ENCODE results near the gene HTT.

Gene HTT

DNA sequence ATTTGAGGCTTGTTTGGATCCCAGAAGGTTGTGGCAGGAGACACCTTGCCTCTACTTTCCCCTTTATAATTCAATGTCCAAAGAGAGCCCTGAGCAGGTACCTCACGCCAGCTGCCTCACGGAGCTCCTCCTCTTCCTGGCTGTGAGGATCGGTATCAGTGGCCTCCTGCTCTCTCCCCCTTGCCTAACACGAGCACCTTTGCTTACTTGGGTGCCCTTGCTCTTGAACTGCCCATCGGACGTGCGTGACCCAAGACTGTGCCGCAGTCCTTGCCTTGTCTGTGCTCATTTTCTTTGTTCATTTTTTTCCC is 146.7 kb downstream of the HTT start:
- no peak for DNase-seq

DNA sequence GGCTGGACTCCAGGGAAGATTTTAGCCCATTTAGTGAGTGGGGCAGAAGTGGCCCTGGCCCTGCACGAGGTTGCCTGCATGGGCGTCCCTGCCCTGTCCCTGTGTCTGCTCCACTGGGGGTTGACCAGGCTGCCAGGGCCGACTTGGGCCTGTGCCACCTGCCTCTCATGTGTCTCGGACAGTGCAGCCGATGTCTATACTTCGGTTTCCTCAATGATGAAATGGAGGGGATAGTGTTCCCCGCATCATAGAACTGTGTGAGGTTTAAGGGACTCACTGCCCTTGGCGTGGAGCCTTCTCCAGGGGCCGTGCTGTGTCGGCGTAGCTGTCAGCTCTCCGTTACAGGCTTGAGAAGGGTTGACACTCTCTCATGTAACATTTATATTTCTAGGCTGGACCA is 147.5 kb downstream of the HTT start:
- no peak for DNase-seq

DNA sequence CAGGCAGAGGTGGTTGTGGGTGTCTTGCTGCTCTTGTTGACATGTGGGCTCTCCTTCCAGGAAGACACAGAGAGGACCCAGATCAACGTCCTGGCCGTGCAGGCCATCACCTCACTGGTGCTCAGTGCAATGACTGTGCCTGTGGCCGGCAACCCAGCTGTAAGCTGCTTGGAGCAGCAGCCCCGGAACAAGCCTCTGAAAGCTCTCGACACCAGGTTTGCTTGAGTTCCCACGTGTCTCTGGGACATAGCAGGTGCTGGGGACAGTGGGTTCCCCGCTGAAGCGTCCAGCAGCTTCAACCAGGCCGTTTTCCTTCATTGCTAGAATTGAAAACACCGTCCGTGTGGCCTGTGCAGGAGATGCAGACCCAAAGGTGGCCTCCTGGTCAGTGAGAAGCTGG is 148.9 kb downstream of the HTT start:
- DNase-seq, result no peak

DNA sequence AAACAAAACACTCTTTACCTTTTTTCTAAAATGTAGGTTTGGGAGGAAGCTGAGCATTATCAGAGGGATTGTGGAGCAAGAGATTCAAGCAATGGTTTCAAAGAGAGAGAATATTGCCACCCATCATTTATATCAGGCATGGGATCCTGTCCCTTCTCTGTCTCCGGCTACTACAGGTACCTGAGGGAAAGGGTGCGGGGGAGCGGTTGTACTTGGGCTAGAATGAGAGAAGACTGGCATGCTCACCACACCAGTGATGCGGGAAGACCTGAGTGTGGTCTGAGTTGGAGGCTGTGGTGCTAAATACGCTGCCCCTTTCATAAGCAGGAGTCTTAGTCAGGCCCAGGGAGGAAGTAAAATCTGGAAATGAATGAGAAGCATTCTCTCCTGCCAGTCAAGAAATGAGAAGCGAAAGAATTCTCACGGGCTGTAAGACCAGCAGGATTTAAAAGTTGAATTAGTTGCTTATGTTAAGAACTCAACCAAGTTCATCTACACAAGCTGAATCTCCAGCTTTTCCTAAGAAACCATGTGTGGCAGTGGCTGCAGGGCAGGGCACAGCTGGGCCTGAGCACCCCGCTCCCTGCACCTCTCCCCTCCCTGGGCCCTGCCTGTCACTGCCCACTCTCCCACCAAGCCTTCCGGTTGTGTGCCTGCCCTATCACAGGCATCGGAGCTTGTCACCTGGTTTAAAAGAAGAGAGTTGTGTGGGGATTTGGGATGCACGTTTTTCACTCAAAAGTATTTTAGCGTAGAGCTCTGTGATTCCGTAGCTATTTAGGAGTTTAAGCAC is 149.7 kb downstream of the HTT start:
- DNase-seq, result no peak

DNA sequence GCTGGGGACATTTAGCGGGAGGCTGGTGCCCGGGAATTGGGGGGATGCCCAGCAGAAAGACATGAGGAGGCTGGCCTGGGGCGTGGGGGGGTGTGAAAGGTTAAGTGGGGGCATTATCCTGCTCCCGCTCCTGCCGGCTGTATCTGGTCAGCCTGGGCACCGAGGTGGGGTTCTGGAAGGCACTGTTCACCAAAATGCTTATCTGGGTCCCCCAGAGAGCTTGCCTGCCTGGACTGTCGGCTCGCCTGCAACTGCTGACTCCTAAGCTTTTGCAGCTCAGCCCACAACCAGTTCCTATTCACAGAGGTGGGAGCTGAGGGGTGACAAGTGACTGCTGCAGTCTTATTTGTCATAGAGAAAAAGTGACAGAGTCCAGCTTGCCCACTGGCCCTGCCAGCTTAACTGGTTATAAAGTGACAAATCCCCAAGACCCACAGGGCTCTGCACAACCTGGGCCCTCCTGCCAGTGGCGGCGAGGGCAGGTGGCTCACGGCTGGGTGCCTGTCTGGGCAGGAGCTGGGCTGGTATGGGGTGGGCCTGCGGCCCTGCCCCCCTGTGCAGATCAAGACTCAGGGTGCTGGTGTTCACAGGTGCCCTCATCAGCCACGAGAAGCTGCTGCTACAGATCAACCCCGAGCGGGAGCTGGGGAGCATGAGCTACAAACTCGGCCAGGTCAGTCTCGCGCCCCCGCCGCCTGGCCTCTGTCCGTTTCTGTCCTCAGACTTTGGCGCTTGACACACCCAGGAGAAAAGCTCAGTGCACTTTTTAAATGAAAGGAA is 150.8 kb downstream of the HTT start:
- DNase-seq, result no peak

- no peak for DNase-seq
Measured at GRCh38 chr4:3225936-3226335, 151.5 kb downstream of the HTT start.

DNA sequence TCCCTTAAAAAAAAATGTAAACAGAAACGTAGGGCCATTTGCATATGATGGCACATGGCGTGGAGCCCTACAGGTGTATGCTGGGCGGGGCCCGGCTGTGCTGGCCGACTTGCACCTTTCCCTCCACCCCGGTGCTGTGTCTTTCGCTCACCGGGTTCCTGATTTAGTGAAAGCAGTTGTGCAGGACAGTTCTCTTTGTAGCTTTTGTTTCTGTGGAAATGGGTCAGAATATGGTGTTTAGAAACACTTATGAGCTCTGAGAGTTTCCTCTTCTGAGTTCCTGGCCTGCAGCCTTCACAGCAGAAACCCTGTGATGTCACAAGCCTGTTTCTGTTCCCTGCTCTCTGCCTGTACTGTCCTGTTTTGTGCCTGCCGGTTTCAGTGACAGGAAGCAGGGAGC is 152.0 kb downstream of the HTT start:
- DNase-seq, result no peak

GRCh38 chr4:3226944-3227343 is 152.5 kb downstream of the HTT start:
- DNase-seq, result no peak

DNA sequence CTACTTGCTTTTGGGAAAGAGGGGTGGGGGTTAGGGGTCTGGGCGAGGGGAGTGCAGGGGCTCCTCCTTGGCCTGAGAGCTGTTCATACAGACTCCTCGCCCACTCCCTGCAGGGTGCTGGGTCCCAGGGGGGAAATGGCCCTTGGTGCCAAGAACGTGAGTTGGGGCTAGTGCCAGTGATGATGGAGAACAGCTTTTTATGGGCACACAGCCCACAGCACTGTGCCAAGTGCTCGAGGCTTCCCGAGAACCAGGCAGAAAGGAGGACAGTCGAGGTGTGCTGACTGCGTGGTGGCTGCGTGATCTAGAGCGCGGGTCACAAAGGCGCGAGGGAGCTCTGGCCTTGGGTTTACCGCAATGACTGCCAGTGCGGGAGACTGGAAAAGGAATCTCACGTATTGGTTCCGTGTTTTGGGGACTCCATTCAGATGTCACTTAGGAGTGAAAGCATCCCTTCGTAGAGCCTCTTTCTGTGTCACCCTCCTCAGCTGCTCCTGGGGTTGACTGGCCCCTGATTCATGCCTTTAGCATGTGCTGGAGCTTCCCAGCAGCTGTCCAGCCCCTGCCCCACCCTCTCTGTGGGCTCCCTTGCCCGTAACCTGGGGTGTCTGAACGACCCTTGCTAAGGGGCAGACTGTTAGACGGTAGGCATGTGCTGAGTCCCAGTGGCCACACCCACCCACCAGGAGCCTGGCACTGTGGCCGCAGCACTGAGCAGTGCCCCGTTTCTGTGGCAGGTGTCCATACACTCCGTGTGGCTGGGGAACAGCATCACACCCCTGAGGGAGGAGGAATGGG is 153.6 kb downstream of the HTT start:
- DNase-seq, result peak; percentile 11

DNA sequence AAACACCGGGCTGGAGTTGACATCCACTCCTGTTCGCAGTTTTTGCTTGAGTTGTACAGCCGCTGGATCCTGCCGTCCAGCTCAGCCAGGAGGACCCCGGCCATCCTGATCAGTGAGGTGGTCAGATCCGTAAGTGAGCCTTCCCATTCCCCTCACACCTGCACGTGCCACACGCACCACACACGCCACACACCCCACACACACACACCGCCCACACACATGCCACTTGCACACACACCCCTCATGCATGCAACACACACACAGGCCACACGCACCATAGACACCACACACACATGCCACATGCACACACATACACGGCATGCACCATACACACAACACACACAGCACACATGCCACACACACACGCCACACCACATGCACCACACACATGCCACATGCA is 154.4 kb downstream of the HTT start:
- no peak for DNase-seq

DNA sequence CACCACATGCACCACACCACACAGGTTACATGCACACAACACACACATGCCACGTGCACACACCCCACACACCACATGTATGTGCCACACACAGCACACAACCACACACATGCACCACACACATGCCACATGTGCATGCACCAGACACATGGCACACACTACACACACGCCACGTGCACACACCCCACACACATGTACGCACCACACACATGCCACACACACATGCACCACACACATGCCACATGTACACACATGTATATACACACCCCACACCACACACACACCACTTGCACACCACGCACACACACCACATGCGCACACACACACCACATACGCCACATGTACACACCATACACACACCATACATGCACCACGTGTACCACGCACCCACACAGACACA is 154.8 kb downstream of the HTT start:
- DNase-seq, result no peak

DNA sequence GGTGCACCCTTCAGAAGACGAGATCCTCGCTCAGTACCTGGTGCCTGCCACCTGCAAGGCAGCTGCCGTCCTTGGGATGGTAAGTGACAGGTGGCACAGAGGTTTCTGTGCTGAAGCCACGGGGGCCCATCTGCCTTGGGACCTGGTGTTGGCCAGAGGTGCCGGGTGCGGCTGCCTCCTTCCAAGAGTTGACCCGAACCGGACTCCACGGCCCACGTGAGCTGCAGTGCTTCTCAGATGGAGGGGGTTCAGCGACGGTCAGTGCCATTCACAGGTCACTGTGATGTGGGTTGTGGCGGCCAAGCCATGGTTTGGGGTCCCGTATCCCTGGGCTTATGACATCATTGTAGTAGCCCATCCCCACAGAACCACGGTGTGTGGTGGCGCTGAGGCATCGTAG is 155.5 kb downstream of the HTT start:
- no peak for DNase-seq

DNA sequence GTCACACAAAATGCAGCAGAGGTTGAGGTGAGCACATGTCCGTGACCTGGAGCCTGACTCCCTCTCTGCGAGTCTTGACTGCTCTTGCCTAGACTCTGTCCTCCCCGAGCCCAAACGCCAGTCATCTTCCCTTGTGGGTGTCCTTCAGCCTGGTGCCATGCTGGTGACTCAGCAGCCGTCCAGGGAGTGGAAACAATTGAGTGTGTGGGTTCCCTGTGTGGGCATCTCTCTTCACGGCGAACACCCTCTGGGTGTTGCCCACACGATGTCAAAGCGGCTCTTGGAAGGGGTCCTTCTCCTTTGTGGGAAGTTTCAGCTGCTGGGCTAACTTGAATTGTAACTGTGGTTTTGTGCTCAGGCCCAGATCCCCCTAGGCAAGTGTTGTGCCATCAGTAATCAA is 157.0 kb downstream of the HTT start:
- DNase-seq, result peak; percentile 20

DNA sequence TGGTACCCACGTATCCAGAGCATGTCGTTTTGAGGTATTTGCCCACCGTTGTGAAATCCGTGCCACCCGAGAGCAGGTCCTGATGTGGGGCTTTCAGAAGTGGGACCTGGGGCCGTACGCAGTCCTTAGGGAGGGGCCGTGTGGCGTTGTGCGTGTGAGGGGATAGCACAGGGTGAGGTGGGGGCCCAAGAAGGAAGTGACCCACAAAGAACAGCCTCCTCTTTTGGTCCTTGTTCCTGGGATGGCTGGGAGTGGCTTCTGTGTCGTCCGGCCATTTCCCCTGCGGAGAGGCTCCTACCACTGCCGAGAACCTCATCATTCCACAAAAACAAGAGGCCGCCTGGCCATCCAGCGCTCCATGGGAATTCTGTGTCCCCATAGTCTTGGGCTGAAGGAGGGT is 157.5 kb downstream of the HTT start:
- no peak for DNase-seq

- DNase-seq, result no peak
Measured at GRCh38 chr4:3232871-3233271, 158.4 kb downstream of the HTT start.

- peak; percentile 51 for DNase-seq
Measured at GRCh38 chr4:3233391-3234071, 159.1 kb downstream of the HTT start.

- no peak for DNase-seq
Measured at GRCh38 chr4:3234171-3235029, 159.9 kb downstream of the HTT start.

GRCh38 chr4:3235030-3235345 is 160.5 kb downstream of the HTT start:
- no peak for DNase-seq

- no peak for DNase-seq
Measured at GRCh38 chr4:3235581-3235980, 161.1 kb downstream of the HTT start.

- no peak for DNase-seq
Measured at GRCh38 chr4:3236326-3236878, 161.9 kb downstream of the HTT start.

- no peak for DNase-seq
Measured at GRCh38 chr4:3237266-3237665, 162.8 kb downstream of the HTT start.

Measured in fibroblast of skin of back (primary cell).